Liver (tissue), 9 donors: Measurements from ENCODE around the gene GPR156. TPM values are rescaled to one million over a fixed set of nuclear protein-coding genes. Genes with fewer than 3 reads are reported as not detected.

Experiments used
- DNase-seq: peaks from one replicate; pipeline ENCODE4 v3.0.0-alpha.2; 2017; ENCODE audit warnings: low spot score
- H3K27ac ChIP-seq, 2 donors: one replicate each; pipeline ENCODE4 v1.7.0; 2013; ENCODE audit warnings: inconsistent platforms in 2 of 2, low read length in 2 of 2, control low read depth in 1 of 2, low read depth in 1 of 2, mild to moderate bottlenecking in 1 of 2
- H3K27me3 ChIP-seq, 4 donors: one replicate each; pipeline versions ENCODE4 v1.6.1 to v1.7.0; 2013; ENCODE audit warnings: low read length in 3 of 4, inconsistent platforms in 1 of 4, mild to moderate bottlenecking in 1 of 4, moderate library complexity in 1 of 4; ENCODE audit not compliant: control insufficient read depth in 4 of 4, insufficient read depth in 4 of 4
- H3K36me3 ChIP-seq, 4 donors: one replicate each; pipeline versions ENCODE4 v1.6.1 to v1.7.0; 2013; ENCODE audit warnings: low read length in 3 of 4, mild to moderate bottlenecking in 3 of 4, low read depth in 1 of 4, moderate library complexity in 1 of 4; ENCODE audit not compliant: control insufficient read depth in 4 of 4, insufficient read depth in 3 of 4
- H3K4me1 ChIP-seq, 4 donors: one replicate each; pipeline versions ENCODE4 v1.6.1 to v1.7.0; 2013; ENCODE audit warnings: low read length in 3 of 4, mild to moderate bottlenecking in 3 of 4, moderate library complexity in 1 of 4; ENCODE audit not compliant: control insufficient read depth in 4 of 4, insufficient read depth in 4 of 4
- H3K4me3 ChIP-seq, 3 donors: one replicate each; pipeline versions ENCODE4 v1.6.1 to v1.7.0; 2013; ENCODE audit warnings: low read length in 3 of 3, control low read depth in 1 of 3, low read depth in 1 of 3, mild to moderate bottlenecking in 1 of 3
- H3K9ac ChIP-seq, 2 donors: one replicate each; pipeline ENCODE4 v1.7.0; 2013; ENCODE audit warnings: low read length in 2 of 2, mild to moderate bottlenecking in 2 of 2, moderate library complexity in 2 of 2, control low read depth in 1 of 2, low read depth in 1 of 2
- H3K9me3 ChIP-seq, 4 donors: one replicate each; pipeline versions ENCODE4 v1.6.1 to v1.7.0; 2013; ENCODE audit warnings: low read length in 3 of 4; ENCODE audit not compliant: control insufficient read depth in 4 of 4
- ATF3 ChIP-seq: IDR thresholded peaks from 2 replicates; pipeline ENCODE4 v1.6.1; 2016; ENCODE audit warnings: antibody characterized with exemption
- CTCF ChIP-seq: fragments of 150-350 bp; IDR thresholded peaks from 2 replicates; pipeline ENCODE4 v1.5.1; 2017; ENCODE audit warnings: improper control_type of control experiment, low read depth, low read length; ENCODE audit not compliant: missing input control
- FOXA1 ChIP-seq: IDR thresholded peaks from 2 replicates; pipeline ENCODE4 v1.6.1; 2016; ENCODE audit warnings: antibody characterized with exemption
- GABPA ChIP-seq, 2 donors: IDR thresholded peaks in 1 of 2; conservative IDR thresholded peaks in 1 of 2; 2 replicates each; pipeline ENCODE4 v1.6.1; 2016; ENCODE audit warnings: antibody characterized with exemption in 2 of 2, mild to moderate bottlenecking in 1 of 2, moderate library complexity in 1 of 2
- HNF4A ChIP-seq, 2 donors: conservative IDR thresholded peaks; 2 replicates each; pipeline ENCODE4 v1.6.1; 2016; ENCODE audit warnings: antibody characterized with exemption in 2 of 2, mild to moderate bottlenecking in 2 of 2
- HNF4G ChIP-seq: IDR thresholded peaks from 2 replicates; pipeline ENCODE4 v1.6.1; 2016; ENCODE audit warnings: antibody characterized with exemption
- JUND ChIP-seq, 2 donors: IDR thresholded peaks; 2 replicates each; pipeline ENCODE4 v1.6.1; 2016; ENCODE audit warnings: antibody characterized with exemption in 2 of 2
- MAX ChIP-seq: IDR thresholded peaks from 2 replicates; pipeline ENCODE4 v1.6.1; 2016; ENCODE audit warnings: antibody characterized with exemption
- NR2F2 ChIP-seq: IDR thresholded peaks from 2 replicates; pipeline ENCODE4 v1.6.1; 2016; ENCODE audit warnings: antibody characterized with exemption
- RAD21 ChIP-seq, 2 donors: IDR thresholded peaks; 2 replicates each; pipeline ENCODE4 v1.6.1; 2016; ENCODE audit warnings: antibody characterized with exemption in 2 of 2, mild to moderate bottlenecking in 2 of 2
- REST ChIP-seq: IDR thresholded peaks from 2 replicates; pipeline ENCODE4 v1.6.1; 2016; ENCODE audit warnings: antibody characterized with exemption, mild to moderate bottlenecking
- RXRA ChIP-seq, 2 donors: IDR thresholded peaks; 2 replicates each; pipeline ENCODE4 v1.6.1; 2017 to 2018; ENCODE audit warnings: antibody characterized with exemption in 2 of 2, mild to moderate bottlenecking in 1 of 2
- SP1 ChIP-seq: IDR thresholded peaks from 2 replicates; pipeline ENCODE4 v1.6.1; 2018; ENCODE audit warnings: antibody characterized with exemption, mild to moderate bottlenecking
- TAF1 ChIP-seq: conservative IDR thresholded peaks from 2 replicates; pipeline ENCODE4 v1.6.1; 2016; ENCODE audit warnings: antibody characterized with exemption, mild to moderate bottlenecking
- YY1 ChIP-seq: IDR thresholded peaks from 2 replicates; pipeline ENCODE4 v1.6.1; 2016; ENCODE audit warnings: antibody characterized with exemption, mild to moderate bottlenecking
- ZBTB33 ChIP-seq: IDR thresholded peaks from 2 replicates; pipeline ENCODE4 v1.6.1; 2016; ENCODE audit warnings: antibody characterized with exemption
- WGBS: extraction: QIAGEN DNeasy Blood & Tissue Kit; methylation state at CpG from one replicate; pipeline ENCODE4 v1.1.7; 2013; 5-methylcytosine and 5-hydroxymethylcytosine counted together
- polyA plus RNA-seq, 2 donors: library from polyadenylated mRNA; stranded (reverse) in 1 of 2; unstranded in 1 of 2; fragments of 200-250 nt in 1 of 2; fragments of >200 nt in 1 of 2; fragmentation: Nextera tagmentation in 1 of 2; extraction: Ambion mirVana in 1 of 2; gene quantifications; one replicate each; pipeline versions ENCODE4 v1.2.1 to v1.2.3, GENCODE V29; 2013 to 2015
- total RNA-seq, 2 donors: library from RNA; depleted of rRNA; stranded (reverse); fragments of >200 nt; gene quantifications; one replicate each; pipeline ENCODE4 v1.2.3, GENCODE V29; 2014
- donor health status: healthy.
- donor health status: healthy.
- donor health status: healthy.
- donor health status: healthy.
- donor health status: healthy.

Gene GPR156
- total and polyA plus RNA-seq, 4 donors, result 0.02 to 0.17 (median 0.09) TPM; not detected in 1

- no peaks in the 10 kb centered on the region for H3K9me3 ChIP-seq
- no peak for TF ChIP-seq REST
- TF ChIP-seq ATF3, result no peak
- TF ChIP-seq RAD21 (IDR thresholded peaks at IDR 0.05), result no peak
- TF ChIP-seq HNF4A (conservative IDR thresholded peaks at IDR 0.05), result no peak
- no peak for TF ChIP-seq MAX
- no peak for TF ChIP-seq RXRA (IDR thresholded peaks at IDR 0.05)
- no peak for TF ChIP-seq TAF1
- no peak for TF ChIP-seq JUND (IDR thresholded peaks at IDR 0.05)
- no peak for TF ChIP-seq GABPA (IDR thresholded peaks at IDR 0.05 in 1 of 2, conservative IDR thresholded peaks at IDR 0.05 in 1 of 2)
- no peak for TF ChIP-seq CTCF
- H3K4me3 ChIP-seq, result no peak overlapping the region
- DNase-seq, result no peak
- no peaks in the 10 kb centered on the region for H3K4me1 ChIP-seq
- no peaks in the 10 kb centered on the region for H3K36me3 ChIP-seq
- no peaks in the 10 kb centered on the region for H3K27me3 ChIP-seq
- WGBS, result 73% methylated on average over 6 of the region's 6 CpGs
- no peak overlapping the region for H3K9ac ChIP-seq
- H3K27ac ChIP-seq, result no peak overlapping the region
Observed at GRCh38 chr3:120172070-120172469, 113.0 kb downstream of the GPR156 start.

GRCh38 chr3:120171134-120171873 is 113.7 kb downstream of the GPR156 start:
- no peak overlapping the region for H3K4me3 ChIP-seq
- no peak for DNase-seq
- no peaks in the 10 kb centered on the region for H3K4me1 ChIP-seq
- no peaks in the 10 kb centered on the region for H3K27me3 ChIP-seq
- H3K27ac ChIP-seq, result no peak overlapping the region
- WGBS, result 90% methylated on average over 8 of the region's 8 CpGs
- no peaks in the 10 kb centered on the region for H3K9me3 ChIP-seq
- H3K36me3 ChIP-seq, result no peaks in the 10 kb centered on the region
- H3K9ac ChIP-seq, result no peak overlapping the region
- TF ChIP-seq GABPA (IDR thresholded peaks at IDR 0.05 in 1 of 2, conservative IDR thresholded peaks at IDR 0.05 in 1 of 2) (no peak), NR2F2 (no peak), FOXA1 (no peak), TAF1 (no peak), MAX (no peak), YY1 (no peak), ATF3 (no peak), HNF4A (conservative IDR thresholded peaks at IDR 0.05) (no peak), HNF4G (no peak), CTCF (no peak), JUND (IDR thresholded peaks at IDR 0.05) (no peak), ZBTB33 (no peak), RXRA (IDR thresholded peaks at IDR 0.05) (no peak), RAD21 (IDR thresholded peaks at IDR 0.05) (no peak), SP1 (no peak)
